GM12878 (cell line): ENCODE measurements around the gene KRT82. TPM values are rescaled to one million over a fixed set of nuclear protein-coding genes. Genes with fewer than 3 reads are reported as not detected.

Experiments used
- ATAC-seq: fragments of 200-7000 bp; cut with Tn5 transposase; 3 replicates; pipeline ENCODE4 v1.9.1; 2020; ENCODE audit warnings: mild to moderate bottlenecking, moderate library complexity
- BruUV-seq: library from RNA; stranded (reverse); fragments of 400-500 nt; replicated peaks from 2 replicates; lab custom pipeline; 2021; lab: Mats Ljungman, UMichigan
- CTCF ChIA-PET: fragments of 300-600 bp; sonication (Branson Sonifier 250); formaldehyde crosslinking; extraction: SDS; loops from one replicate; lab custom pipeline; 2021; ENCODE audit warnings: inconsistent platforms; lab: Yijun Ruan, JAX
- POLR2A ChIA-PET: fragments of 350-600 bp; formaldehyde crosslinking; extraction: SDS; loops from one replicate; lab custom pipeline; 2021; ENCODE audit warnings: inconsistent platforms; lab: Charles Lee
- RAD21 ChIA-PET: fragments of 300-600 bp; sonication (Branson Sonifier 250); formaldehyde crosslinking; loops from one replicate; lab custom pipeline; 2023; ENCODE audit warnings: antibody characterized with exemption; ENCODE audit not compliant: unreplicated experiment; lab: Charles Lee
- SMC1A ChIA-PET: fragments of 300-600 bp; sonication (Branson Sonifier 250); formaldehyde crosslinking; loops from one replicate; lab custom pipeline; 2023; ENCODE audit not compliant: unreplicated experiment, uncharacterized antibody; lab: Charles Lee
- DNase-seq: peaks from one replicate; pipeline ENCODE4 v3.0.0-alpha.2; 2011; ENCODE audit warnings: low read depth, low spot score
- FAIRE-seq: peaks from 3 replicates; lab custom pipeline; 2011; peaks lifted over from hg19 to GRCh38; lab: Jason Lieb, UNC
- H2AFZ ChIP-seq: 2 replicates; pipeline ENCODE4 v1.6.0; 2011; ENCODE audit warnings: low read depth, low read length, control low read depth; ENCODE audit not compliant: control insufficient read depth
- H3K27ac ChIP-seq: 2 replicates; pipeline ENCODE4 v1.5.1; 2011; ENCODE audit warnings: control low read depth; ENCODE audit not compliant: control insufficient read depth, insufficient read depth
- H3K27me3 ChIP-seq, 2 experiments: replicated peaks in 1 of 2; 2 replicates each; pipeline versions ENCODE4 v1.6.0 to v1.6.1; 2011; ENCODE audit warnings: low read length in 1 of 2; ENCODE audit not compliant: control insufficient read depth in 2 of 2, insufficient read depth in 2 of 2
- H3K36me3 ChIP-seq, 2 experiments: 2 replicates each; pipeline ENCODE4 v1.5.1; 2011; ENCODE audit warnings: low read length in 1 of 2; ENCODE audit not compliant: control insufficient read depth in 2 of 2, insufficient read depth in 2 of 2
- H3K4me1 ChIP-seq: 2 replicates; pipeline ENCODE4 v1.6.1; 2011; ENCODE audit warnings: mild to moderate bottlenecking, low read length, moderate library complexity, mixed read lengths; ENCODE audit not compliant: control insufficient read depth, insufficient read depth
- H3K4me2 ChIP-seq: 2 replicates; pipeline ENCODE4 v1.6.0; 2011; ENCODE audit warnings: control low read depth; ENCODE audit not compliant: control insufficient read depth, insufficient read depth
- H3K4me3 ChIP-seq: fragments of 200-600 bp; sonication (generic); 2 replicates; pipeline ENCODE4 v1.5.1; 2016
- H3K79me2 ChIP-seq: 2 replicates; pipeline ENCODE4 v1.6.0; 2011; ENCODE audit warnings: low read length; ENCODE audit not compliant: control insufficient read depth, insufficient read depth
- H3K9ac ChIP-seq: 2 replicates; pipeline ENCODE4 v1.8.0; 2011; ENCODE audit warnings: low read length, control low read depth, mixed read lengths; ENCODE audit not compliant: control insufficient read depth, insufficient read depth
- H3K9me3 ChIP-seq: replicated peaks from 3 replicates; pipeline ENCODE4 v1.5.1; 2011; ENCODE audit warnings: mild to moderate bottlenecking, low read length; ENCODE audit not compliant: control insufficient read depth, insufficient read depth
- H4K20me1 ChIP-seq: 2 replicates; pipeline ENCODE4 v1.6.0; 2011; ENCODE audit not compliant: control insufficient read depth, insufficient read depth
- BCL3 ChIP-seq: IDR thresholded peaks from 2 replicates; pipeline ENCODE4 v1.6.1; 2011; ENCODE audit warnings: borderline replicate concordance, low read depth, mild to moderate bottlenecking, moderate library complexity, low read length; ENCODE audit not compliant: insufficient read depth, poor library complexity, severe bottlenecking
- CEBPB ChIP-seq, 2 experiments: fragments of 150-350 bp in 1 of 2; IDR thresholded peaks; 2 replicates each; pipeline ENCODE4 v1.6.1; 2012 to 2014; ENCODE audit warnings: low read depth in 2 of 2, low read length in 2 of 2, borderline replicate concordance in 1 of 2, inconsistent platforms in 1 of 2
- E2F4 ChIP-seq: IDR thresholded peaks from 2 replicates; pipeline ENCODE4 v1.6.1; 2012; ENCODE audit warnings: low read depth, low read length, improper control_type of control experiment
- HDGF ChIP-seq: fragments of 450-650 bp; IDR thresholded peaks from 2 replicates; pipeline ENCODE4 v1.6.1; 2016; ENCODE audit warnings: antibody characterized with exemption
- NFYB ChIP-seq: IDR thresholded peaks from 2 replicates; pipeline ENCODE4 v1.6.1; 2011; ENCODE audit warnings: low read depth, mild to moderate bottlenecking, low read length, improper control_type of control experiment, moderate library complexity; ENCODE audit not compliant: insufficient read depth
- POU2F2 ChIP-seq: IDR thresholded peaks from 3 replicates; pipeline ENCODE4 v1.6.1; 2011; ENCODE audit warnings: low read depth, mild to moderate bottlenecking, low read length, borderline replicate concordance
- RELA ChIP-seq: fragments of 450-650 bp; IDR thresholded peaks from 2 replicates; pipeline ENCODE4 v1.8.0; 2014; ENCODE audit warnings: borderline replicate concordance; ENCODE audit not compliant: partially characterized antibody
- RELB ChIP-seq: fragments of 450-650 bp; IDR thresholded peaks from 2 replicates; pipeline ENCODE4 v1.6.1; 2017; ENCODE audit warnings: low read depth, mild to moderate bottlenecking, moderate library complexity
- YY1 ChIP-seq: IDR thresholded peaks from 2 replicates; pipeline ENCODE4 v1.6.1; 2011; ENCODE audit warnings: low read depth, mild to moderate bottlenecking, low read length
- WGBS: methylation state at CpG from one replicate; pipeline ENCODE4 v1.1.6; 2016; ENCODE audit warnings: low lambda C conversion rate; ENCODE audit not compliant: insufficient replicate concordance, insufficient coverage; ENCODE audit errors: missing lambda C conversion rate; 5-methylcytosine and 5-hydroxymethylcytosine counted together
- in situ Hi-C: fragments of 300-500 bp; cut with MboI; formaldehyde crosslinking; loops from 9 replicates; pipeline ENCODE4 v1.14.3; 2018; ENCODE audit warnings: mixed read lengths
- intact Hi-C: fragments of 100-400 bp; cut with micrococcal nuclease; formaldehyde crosslinking; loops from one replicate; pipeline ENCODE4 v1.14.2; 2022; ENCODE audit not compliant: unreplicated experiment
- polyA plus RNA-seq, 11 experiments: library from polyadenylated mRNA; depleted of rRNA in 4 of 11; unstranded in 6 of 11; stranded (reverse) in 5 of 11; fragments of >200 nt; fragmentation: Nextera tagmentation in 4 of 11; fragmentation: Illumina TruSeq in 1 of 11; extraction: Ambion mirVana in 4 of 11; extraction: Trizol in 1 of 11; gene quantifications; 1 replicate in 1 of 11; 2 replicates in 10 of 11; pipeline versions ENCODE4 v1.2.1 to v1.2.3, GENCODE V29; 2011 to 2016; ENCODE audit warnings: inconsistent platforms in 2 of 11, missing spikeins in 2 of 11, low read depth in 1 of 11
- total RNA-seq, 4 experiments: library from RNA; depleted of rRNA in 3 of 4; stranded (reverse); fragments of >200 nt in 3 of 4; fragmentation: Illumina TruSeq in 1 of 4; extraction: Trizol in 1 of 4; gene quantifications; 2 replicates each; pipeline versions ENCODE4 v1.2.1 to v1.2.3, GENCODE V29; 2013 to 2021

KRT82 gene
- total and polyA plus RNA-seq, 10 of the 15 experiments (the other 5 are each of a cell fraction or from before 2014, with no cell fraction given), result not detected

- in situ Hi-C loops (no loop called here), intact Hi-C loops (no loop called here)
- RAD21 ChIA-PET, result no interaction called here
- H3K4me2 ChIP-seq, result no peak overlapping the region
- BruUV-seq, result no TSS peak
- no peak overlapping the region for H2AFZ ChIP-seq
- no peak overlapping the region for H3K4me3 ChIP-seq
- POLR2A ChIA-PET, result no interaction called here
- H4K20me1 ChIP-seq, result no peaks in the 10 kb centered on the region
- DNase-seq (no peak), FAIRE-seq (no peak), ATAC-seq (no peak)
- no peaks in the 10 kb centered on the region for H3K9me3 ChIP-seq
- CTCF ChIA-PET, result no interaction called here
- no peak overlapping the region for H3K9ac ChIP-seq
- TF ChIP-seq HDGF (no peak), RELA (no peak), RELB (no peak)
- H3K27ac ChIP-seq, result no peak overlapping the region
- no peaks in the 10 kb centered on the region for H3K36me3 ChIP-seq
- peaks cover 0 to 1% of the 10 kb centered on the region in 2 experiments; a peak in 2 of 4 replicates for H3K27me3 ChIP-seq
- no peaks in the 10 kb centered on the region for H3K79me2 ChIP-seq
- SMC1A ChIA-PET, result no interaction called here
- no peaks in the 10 kb centered on the region for H3K4me1 ChIP-seq
- WGBS, result 42% methylated on average over 12 of the region's 12 CpGs
Measured at GRCh38 chr12:52433501-52434080, 27.5 kb upstream of the KRT82 start.

- ATAC-seq, result no peak
- WGBS, result 63% methylated on average over 6 of the region's 6 CpGs
- intact Hi-C loops, result no loop called here
- no peak overlapping the region for H3K9ac ChIP-seq
- BruUV-seq, result no TSS peak
- ChIA-PET CTCF (no interaction called here), SMC1A (no interaction called here), POLR2A (no interaction called here), RAD21 (no interaction called here)
- DNase-seq, result no peak
- peaks cover 0 to 1% of the 10 kb centered on the region in 2 experiments; a peak in 1 of 4 replicates for H3K27me3 ChIP-seq
- no peak overlapping the region for H2AFZ ChIP-seq
- no peaks in the 10 kb centered on the region for H3K4me1 ChIP-seq
- FAIRE-seq, result no peak
- no peaks in the 10 kb centered on the region for H3K36me3 ChIP-seq
- no peak overlapping the region for H3K4me3 ChIP-seq
- in situ Hi-C loops, result no loop called here
- H4K20me1 ChIP-seq, result no peaks in the 10 kb centered on the region
- no peak overlapping the region for H3K27ac ChIP-seq
- no peaks in the 10 kb centered on the region for H3K9me3 ChIP-seq
- no peak overlapping the region for H3K4me2 ChIP-seq
- no peaks in the 10 kb centered on the region for H3K79me2 ChIP-seq
- TF ChIP-seq NFYB, result no peak
- no peak for TF ChIP-seq CEBPB (IDR thresholded peaks at IDR 0.05; ENCODE audit: borderline replicate concordance in 1 of 2, low read depth in 2 of 2, low read length in 2 of 2)
- TF ChIP-seq BCL3, result no peak
- TF ChIP-seq E2F4, result no peak
- no peak for TF ChIP-seq POU2F2
- TF ChIP-seq YY1, result no peak
Measured at GRCh38 chr12:52432559-52433207, 26.5 kb upstream of the KRT82 start.
